ENCODE measurements around the gene MCC. TPM values are rescaled to one million over a fixed set of nuclear protein-coding genes. Genes with fewer than 3 reads are reported as not detected.

Gene MCC
- total RNA-seq, 1 experiment from 2014 or later, result 0.60 TPM

- BruUV-seq (replicated peaks), result no TSS peak
- ChIA-PET POLR2A (ENCODE audit: low non-redundant PET) (no interaction called here), CTCF (no interaction called here)
- DNase-seq (ENCODE audit: low spot score), result no peak
- Histone ChIP-seq H3K27me3 (replicated peaks; ENCODE audit: insufficient read depth, low read depth, low read length, poor library complexity) (no peaks in the 10 kb centered on the region), H3K27ac (ENCODE audit: low read depth, low read length, poor library complexity, severe bottlenecking) (no peak overlapping the region), H3K4me3 (ENCODE audit: low read depth, low read length, poor library complexity, severe bottlenecking) (no peak overlapping the region), H3K9me3 (ENCODE audit: low read depth, low read length, poor library complexity, severe bottlenecking) (no peaks in the 10 kb centered on the region), H3K4me1 (ENCODE audit: insufficient read depth, low read length, poor library complexity, severe bottlenecking) (no peaks in the 10 kb centered on the region), H3K36me3 (ENCODE audit: insufficient read depth, low read length, poor library complexity, severe bottlenecking) (no peaks in the 10 kb centered on the region)
- intact Hi-C loops (cut with micrococcal nuclease; ENCODE audit: unreplicated experiment), result no loop called here
- no peak for TF ChIP-seq EZH2 (IDR thresholded peaks at IDR 0.05; ENCODE audit: borderline replicate concordance, low read depth, low read length, poor library complexity, severe bottlenecking)
- no peak for TF ChIP-seq CTCF (conservative IDR thresholded peaks at IDR 0.05; ENCODE audit: low read depth, low read length)
Measured at GRCh38 chr5:113108485-113108884, 379.8 kb downstream of the MCC start.

GRCh38 chr5:113106821-113107220 lies 381.4 kb downstream of the MCC start:
- DNase-seq (ENCODE audit: low spot score), result no peak
- no peaks in the 10 kb centered on the region for H3K9me3 ChIP-seq (ENCODE audit: low read depth, low read length, poor library complexity, severe bottlenecking)
- BruUV-seq (replicated peaks), result no TSS peak
- no peak overlapping the region for H3K4me3 ChIP-seq (ENCODE audit: low read depth, low read length, poor library complexity, severe bottlenecking)
- ChIA-PET POLR2A (ENCODE audit: low non-redundant PET) (no interaction called here), CTCF (no interaction called here)
- no peaks in the 10 kb centered on the region for H3K36me3 ChIP-seq (ENCODE audit: insufficient read depth, low read length, poor library complexity, severe bottlenecking)
- TF ChIP-seq EZH2 (IDR thresholded peaks at IDR 0.05; ENCODE audit: borderline replicate concordance, low read depth, low read length, poor library complexity, severe bottlenecking) (no peak), CTCF (conservative IDR thresholded peaks at IDR 0.05; ENCODE audit: low read depth, low read length) (no peak)
- no peaks in the 10 kb centered on the region for H3K4me1 ChIP-seq (ENCODE audit: insufficient read depth, low read length, poor library complexity, severe bottlenecking)
- no peak overlapping the region for H3K27ac ChIP-seq (ENCODE audit: low read depth, low read length, poor library complexity, severe bottlenecking)
- no peaks in the 10 kb centered on the region for H3K27me3 ChIP-seq (replicated peaks; ENCODE audit: insufficient read depth, low read depth, low read length, poor library complexity)
- intact Hi-C loops (cut with micrococcal nuclease; ENCODE audit: unreplicated experiment), result no loop called here

- H3K4me1 ChIP-seq (ENCODE audit: insufficient read depth, low read length, poor library complexity, severe bottlenecking), result no peaks in the 10 kb centered on the region
- no peaks in the 10 kb centered on the region for H3K9me3 ChIP-seq (ENCODE audit: low read depth, low read length, poor library complexity, severe bottlenecking)
- intact Hi-C loops (cut with micrococcal nuclease; ENCODE audit: unreplicated experiment), result no loop called here
- TF ChIP-seq CTCF (conservative IDR thresholded peaks at IDR 0.05; ENCODE audit: low read depth, low read length) (no peak), EZH2 (IDR thresholded peaks at IDR 0.05; ENCODE audit: borderline replicate concordance, low read depth, low read length, poor library complexity, severe bottlenecking) (no peak)
- BruUV-seq (replicated peaks), result no TSS peak
- ChIA-PET CTCF (no interaction called here), POLR2A (ENCODE audit: low non-redundant PET) (no interaction called here)
- no peak for DNase-seq (ENCODE audit: low spot score)
- H3K36me3 ChIP-seq (ENCODE audit: insufficient read depth, low read length, poor library complexity, severe bottlenecking), result no peaks in the 10 kb centered on the region
- H3K27ac ChIP-seq (ENCODE audit: low read depth, low read length, poor library complexity, severe bottlenecking), result no peak overlapping the region
- no peak overlapping the region for H3K4me3 ChIP-seq (ENCODE audit: low read depth, low read length, poor library complexity, severe bottlenecking)
- H3K27me3 ChIP-seq (replicated peaks; ENCODE audit: insufficient read depth, low read depth, low read length, poor library complexity), result no peaks in the 10 kb centered on the region
Measured at GRCh38 chr5:113105693-113106280, 382.5 kb downstream of the MCC start.

Data from A673 (cell line).